Thyroid gland (tissue), 4 donors: ENCODE results near the gene NBAS.

Experiments used
- POLR2A ChIP-seq, 2 donors: fragments of 450-650 bp; IDR thresholded peaks; one replicate each; pipeline ENCODE4 v1.6.1; 2017; ENCODE audit warnings: antibody characterized with exemption in 2 of 2, mild to moderate bottlenecking in 2 of 2, moderate library complexity in 1 of 2
- TF ChIP-seq, protein P1 (sequence below), 6 experiments: fragments of 200-600 bp in 3 of 6; fragments of 450-650 bp in 3 of 6; sonication (generic) in 3 of 6; IDR thresholded peaks; one replicate each; pipeline ENCODE4 v1.5.1; 2016 to 2019; ENCODE audit warnings: antibody characterized with exemption in 6 of 6, mild to moderate bottlenecking in 2 of 6, inconsistent platforms in 1 of 6, moderate library complexity in 1 of 6

DNA sequence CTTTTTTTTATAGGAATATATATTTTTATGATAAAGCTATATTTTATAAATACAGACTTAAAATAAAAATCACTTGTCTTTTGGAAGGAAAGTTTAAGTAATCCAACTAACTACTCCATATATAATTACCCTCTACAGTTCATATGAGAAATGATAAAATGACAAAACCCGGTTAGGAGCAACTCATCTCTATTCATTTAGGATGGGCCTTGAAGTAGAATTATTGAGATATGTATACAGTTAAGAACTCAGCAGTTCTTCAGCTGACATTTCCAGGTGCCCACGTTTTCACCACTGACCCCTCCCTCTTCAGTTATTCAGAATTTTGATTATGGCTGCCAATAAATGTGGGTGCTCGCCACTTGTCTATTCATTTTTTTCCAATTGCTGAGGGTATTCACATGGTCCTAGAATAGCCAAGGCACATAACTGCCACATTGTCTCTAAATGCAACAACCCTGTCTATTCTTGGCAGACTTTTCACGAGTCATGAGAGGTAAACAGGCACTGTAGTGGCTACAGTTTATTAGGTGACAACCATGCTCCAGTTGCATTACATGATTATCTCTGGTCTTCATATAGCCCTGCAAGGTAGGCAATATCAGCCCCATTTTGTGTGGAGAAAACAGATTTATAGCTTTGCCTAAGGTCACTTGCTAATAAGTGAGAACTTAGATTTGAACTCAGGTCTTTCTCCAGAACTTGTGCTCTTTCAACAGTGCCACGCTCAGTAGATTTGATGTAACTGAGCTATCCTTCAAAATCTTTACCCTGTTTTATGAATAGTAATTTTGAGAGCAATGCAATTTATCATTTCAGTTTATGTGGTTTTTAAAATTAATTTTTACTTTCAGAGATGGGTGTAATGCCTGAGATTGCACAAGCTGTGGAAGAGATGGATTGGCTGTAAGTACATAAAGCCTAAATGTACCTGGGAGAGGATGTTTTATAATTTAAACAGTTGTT lies 33.4 kb upstream of the NBAS start:
- TF ChIP-seq, protein P1, sequence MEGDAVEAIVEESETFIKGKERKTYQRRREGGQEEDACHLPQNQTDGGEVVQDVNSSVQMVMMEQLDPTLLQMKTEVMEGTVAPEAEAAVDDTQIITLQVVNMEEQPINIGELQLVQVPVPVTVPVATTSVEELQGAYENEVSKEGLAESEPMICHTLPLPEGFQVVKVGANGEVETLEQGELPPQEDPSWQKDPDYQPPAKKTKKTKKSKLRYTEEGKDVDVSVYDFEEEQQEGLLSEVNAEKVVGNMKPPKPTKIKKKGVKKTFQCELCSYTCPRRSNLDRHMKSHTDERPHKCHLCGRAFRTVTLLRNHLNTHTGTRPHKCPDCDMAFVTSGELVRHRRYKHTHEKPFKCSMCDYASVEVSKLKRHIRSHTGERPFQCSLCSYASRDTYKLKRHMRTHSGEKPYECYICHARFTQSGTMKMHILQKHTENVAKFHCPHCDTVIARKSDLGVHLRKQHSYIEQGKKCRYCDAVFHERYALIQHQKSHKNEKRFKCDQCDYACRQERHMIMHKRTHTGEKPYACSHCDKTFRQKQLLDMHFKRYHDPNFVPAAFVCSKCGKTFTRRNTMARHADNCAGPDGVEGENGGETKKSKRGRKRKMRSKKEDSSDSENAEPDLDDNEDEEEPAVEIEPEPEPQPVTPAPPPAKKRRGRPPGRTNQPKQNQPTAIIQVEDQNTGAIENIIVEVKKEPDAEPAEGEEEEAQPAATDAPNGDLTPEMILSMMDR (IDR thresholded peaks at IDR 0.05): no peak
- no peak for TF ChIP-seq POLR2A (IDR thresholded peaks at IDR 0.05)
